ENCODE measurements around the gene SLF2.

- TF ChIP-seq POLR2A (IDR thresholded peaks at IDR 0.05) (no peak), CTCF (IDR thresholded peaks at IDR 0.05) (no peak)
Observed at GRCh38 chr10:100879741-100880360, 32.9 kb upstream of the SLF2 start.
